HCT116 (cell line): Measurements from ENCODE around the gene PEF1. TPM values are rescaled to one million over a fixed set of nuclear protein-coding genes. Genes with fewer than 3 reads are reported as not detected.

Source experiments
- ATAC-seq: fragments of 200-7000 bp; cut with Tn5 transposase; 2 replicates; pipeline ENCODE4 v1.9.1; 2020; ENCODE audit warnings: mild to moderate bottlenecking, moderate library complexity
- BruUV-seq: library from RNA; stranded (reverse); fragments of 400-500 nt; replicated peaks from 2 replicates; lab custom pipeline; 2021; lab: Mats Ljungman, UMichigan
- CTCF ChIA-PET: fragments of 300-600 bp; sonication (Branson Sonifier 250); formaldehyde crosslinking; loops from one replicate; lab custom pipeline; 2021; ENCODE audit warnings: antibody characterized with exemption; lab: Charles Lee
- POLR2A ChIA-PET: fragments of 300-600, 350-600 bp; sonication (Branson Sonifier 250); formaldehyde crosslinking; loops from one replicate; lab custom pipeline; 2021; ENCODE audit warnings: antibody characterized with exemption; lab: Charles Lee
- RAD21 ChIA-PET, 2 experiments: fragments of 300-600 bp; sonication (Branson Sonifier 250); formaldehyde crosslinking; loops; one replicate each; lab custom pipeline; 2023; ENCODE audit warnings: low total read pairs in 2 of 2; ENCODE audit not compliant: uncharacterized antibody in 2 of 2, unreplicated experiment in 2 of 2, low non-redundant PET in 1 of 2; lab: Charles Lee
- DNase-seq: peaks from one replicate; pipeline ENCODE4 v3.0.0-alpha.2; 2010; ENCODE audit warnings: low read depth, low spot score
- H2AFZ ChIP-seq: fragments of 200-600 bp; shearing (Covaris generic), sonication (generic); 2 replicates; pipeline ENCODE4 v1.6.1; 2017; ENCODE audit warnings: low read depth, mixed run types, mixed read lengths, antibody characterized with exemption, low read length; ENCODE audit not compliant: poor library complexity, severe bottlenecking
- H3K27ac ChIP-seq: 2 replicates; pipeline ENCODE4 v1.5.1; 2012; ENCODE audit warnings: low read depth, low read length
- H3K27me3 ChIP-seq: fragments of 200-600 bp; sonication (generic); 2 replicates; pipeline ENCODE4 v1.6.1; 2016; ENCODE audit warnings: mixed run types, low read length, mixed read lengths; ENCODE audit not compliant: insufficient read depth
- H3K36me3 ChIP-seq, 2 experiments: fragments of 200-500 bp in 1 of 2; fragments of 200-600 bp in 1 of 2; sonication (Bioruptor generic) in 1 of 2; sonication (generic) in 1 of 2; 2 replicates each; pipeline versions ENCODE4 v1.5.1 to v1.6.1; 2014 to 2016; ENCODE audit warnings: low read length in 2 of 2, inconsistent platforms in 1 of 2, mixed read lengths in 1 of 2, mixed run types in 1 of 2; ENCODE audit not compliant: insufficient read depth in 2 of 2, control insufficient read depth in 1 of 2
- H3K4me1 ChIP-seq, 2 experiments: fragments of 200-600 bp in 1 of 2; sonication (generic) in 1 of 2; 2 replicates each; pipeline versions ENCODE4 v1.5.1 to v1.6.1; 2012 to 2017; ENCODE audit warnings: low read length in 2 of 2, inconsistent platforms in 1 of 2, mild to moderate bottlenecking in 1 of 2, mixed read lengths in 1 of 2, mixed run types in 1 of 2, moderate library complexity in 1 of 2; ENCODE audit not compliant: insufficient read depth in 2 of 2, control insufficient read depth in 1 of 2
- H3K4me2 ChIP-seq: fragments of 200-600 bp; sonication (generic); 2 replicates; pipeline ENCODE4 v1.6.1; 2017; ENCODE audit warnings: mixed run types, low read length, mixed read lengths
- H3K4me3 ChIP-seq, 2 experiments: fragments of 200-600 bp in 1 of 2; sonication (generic) in 1 of 2; replicated peaks in 1 of 2; 2 replicates each; pipeline ENCODE4 v1.5.1; 2011 to 2016; ENCODE audit warnings: low read length in 2 of 2, control low read depth in 1 of 2, low read depth in 1 of 2, mild to moderate bottlenecking in 1 of 2, mixed read lengths in 1 of 2, mixed run types in 1 of 2
- H3K79me2 ChIP-seq: fragments of 200-600 bp; sonication (generic); 2 replicates; pipeline ENCODE4 v1.6.1; 2017; ENCODE audit warnings: mild to moderate bottlenecking, mixed run types, low read length, moderate library complexity, mixed read lengths; ENCODE audit not compliant: insufficient read depth
- H3K9ac ChIP-seq: fragments of 200-600 bp; sonication (generic); 2 replicates; pipeline ENCODE4 v1.6.1; 2016; ENCODE audit warnings: low read length, mixed read lengths
- H3K9me2 ChIP-seq: fragments of 200-600 bp; sonication (generic), shearing (Covaris generic); 2 replicates; pipeline ENCODE4 v1.6.1; 2017; ENCODE audit warnings: mixed run types, mild to moderate bottlenecking, moderate library complexity; ENCODE audit not compliant: insufficient read depth
- H3K9me3 ChIP-seq, 2 experiments: fragments of 200-500 bp in 1 of 2; fragments of 200-600 bp in 1 of 2; sonication (Bioruptor generic) in 1 of 2; sonication (generic) in 1 of 2; 2 replicates each; pipeline ENCODE4 v1.6.1; 2014 to 2017; ENCODE audit warnings: low read length in 2 of 2, mixed read lengths in 2 of 2, inconsistent platforms in 1 of 2, low read depth in 1 of 2, mild to moderate bottlenecking in 1 of 2, mixed run types in 1 of 2, moderate library complexity in 1 of 2; ENCODE audit not compliant: control insufficient read depth in 1 of 2, insufficient read depth in 1 of 2
- H4K20me1 ChIP-seq: fragments of 200-600 bp; sonication (generic), shearing (Covaris generic); 2 replicates; pipeline ENCODE4 v1.6.1; 2017; ENCODE audit warnings: mixed run types, mild to moderate bottlenecking, moderate library complexity; ENCODE audit not compliant: insufficient read depth
- CBX3 ChIP-seq: IDR thresholded peaks from 2 replicates; pipeline ENCODE4 v1.6.1; 2012; ENCODE audit warnings: low read depth
- CEBPB ChIP-seq: IDR thresholded peaks from 2 replicates; pipeline ENCODE4 v1.6.1; 2012; ENCODE audit warnings: low read depth
- CTCF ChIP-seq, 3 experiments: fragments of 200-600 bp in 1 of 3; sonication (generic) in 1 of 3; IDR thresholded peaks in 2 of 3; conservative IDR thresholded peaks in 1 of 3; 2 replicates each; pipeline ENCODE4 v1.5.1; 2012 to 2017; ENCODE audit warnings: low read depth in 2 of 3, low read length in 2 of 3, antibody characterized with exemption in 1 of 3, borderline replicate concordance in 1 of 3, control low read depth in 1 of 3, mild to moderate bottlenecking in 1 of 3, mixed read lengths in 1 of 3, mixed run types in 1 of 3, moderate library complexity in 1 of 3; ENCODE audit not compliant: insufficient read depth in 1 of 3
- ELF1 ChIP-seq: IDR thresholded peaks from 2 replicates; pipeline ENCODE4 v1.6.1; 2012; ENCODE audit warnings: low read depth, borderline replicate concordance
- EZH2 ChIP-seq: fragments of 200-600 bp; sonication (generic); IDR thresholded peaks from 2 replicates; pipeline ENCODE4 v1.6.1; 2017; ENCODE audit warnings: antibody characterized with exemption, mixed run types
- EZH2phosphoT487 ChIP-seq: fragments of 200-600 bp; IDR thresholded peaks from 2 replicates; pipeline ENCODE4 v1.6.1; 2018; ENCODE audit warnings: antibody characterized with exemption, borderline replicate concordance
- JUND ChIP-seq: IDR thresholded peaks from 2 replicates; pipeline ENCODE4 v1.6.1; 2012
- POLR2A ChIP-seq: IDR thresholded peaks from 2 replicates; pipeline ENCODE4 v1.7.0; 2011; ENCODE audit warnings: borderline replicate concordance; ENCODE audit not compliant: insufficient read depth, insufficient read length; ENCODE audit errors: extremely low read depth
- POLR2AphosphoS5 ChIP-seq: IDR thresholded peaks from 2 replicates; pipeline ENCODE4 v1.6.1; 2011; ENCODE audit warnings: mild to moderate bottlenecking, low read depth, low read length, moderate library complexity
- RAD21 ChIP-seq: IDR thresholded peaks from 2 replicates; pipeline ENCODE4 v1.6.1; 2012; ENCODE audit warnings: low read depth, mild to moderate bottlenecking
- SIN3A ChIP-seq: IDR thresholded peaks from 2 replicates; pipeline ENCODE4 v1.6.1; 2012; ENCODE audit warnings: low read depth
- SRF ChIP-seq: IDR thresholded peaks from 2 replicates; pipeline ENCODE4 v1.6.1; 2012; ENCODE audit warnings: low read depth
- ZNF274 ChIP-seq: fragments of 200-500 bp; sonication (Bioruptor generic); IDR thresholded peaks from 2 replicates; pipeline ENCODE4 v1.6.1; 2014; ENCODE audit warnings: mild to moderate bottlenecking, low read depth, low read length, inconsistent platforms
- intact Hi-C: fragments of 100-400 bp; cut with micrococcal nuclease; formaldehyde crosslinking; loops from 2 replicates; pipeline ENCODE4 v1.10.0; 2022
- total RNA-seq: library from RNA; stranded (reverse); gene quantifications from one replicate; pipeline ENCODE4 v1.2.1, GENCODE V29; 2021; ENCODE audit not compliant: unreplicated experiment
- TF ChIP-seq, protein P1 (sequence below): IDR thresholded peaks from 2 replicates; pipeline ENCODE4 v1.6.1; 2012; ENCODE audit warnings: low read depth
- TF ChIP-seq, protein P2 (sequence below): IDR thresholded peaks from 2 replicates; pipeline ENCODE4 v1.6.1; 2012
- TF ChIP-seq, protein P3 (sequence below): IDR thresholded peaks from 2 replicates; pipeline ENCODE4 v1.6.1; 2012
- TF ChIP-seq, protein P4 (sequence below): IDR thresholded peaks from 2 replicates; pipeline ENCODE4 v1.6.1; 2011; ENCODE audit warnings: mild to moderate bottlenecking, low read length, moderate library complexity; ENCODE audit not compliant: insufficient replicate concordance; ENCODE audit errors: extremely low read depth

The PEF1 gene
- total RNA-seq, 1 experiment from 2014 or later = 37.6 TPM

GRCh38 chr1:31657972-31658510 lies 13.4 kb upstream of the PEF1 start:
- Histone ChIP-seq H3K4me2 (no peak overlapping the region), H3K36me3 (no peaks in the 10 kb centered on the region), H3K9ac (no peak overlapping the region), H3K4me3 (no peak overlapping the region), H3K27ac (no peak overlapping the region), H3K4me1 (no peaks in the 10 kb centered on the region), H4K20me1 (no peaks in the 10 kb centered on the region), H3K9me3 (no peaks in the 10 kb centered on the region), H3K9me2 (no peaks in the 10 kb centered on the region), H2AFZ (no peak overlapping the region), H3K79me2 (no peaks in the 10 kb centered on the region), H3K27me3 (no peaks in the 10 kb centered on the region)
- ChIA-PET CTCF (no interaction called here), RAD21 (no interaction called here), POLR2A (no interaction called here)
- ATAC-seq = no peak
- DNase-seq = no peak
- TF ChIP-seq ELF1 (no peak), ZNF274 (no peak), RAD21 (no peak), CEBPB (no peak), POLR2A (no peak), EZH2phosphoT487 (no peak), POLR2AphosphoS5 (no peak), CTCF (IDR thresholded peaks at IDR 0.05 in 2 of 3, conservative IDR thresholded peaks at IDR 0.05 in 1 of 3; ENCODE audit: borderline replicate concordance in 1 of 3, insufficient read depth in 1 of 3, low read depth in 2 of 3, low read length in 2 of 3) (no peak), SIN3A (no peak), JUND (no peak), CBX3 (no peak), SRF (no peak), EZH2 (no peak)
- TF ChIP-seq, protein P1, sequence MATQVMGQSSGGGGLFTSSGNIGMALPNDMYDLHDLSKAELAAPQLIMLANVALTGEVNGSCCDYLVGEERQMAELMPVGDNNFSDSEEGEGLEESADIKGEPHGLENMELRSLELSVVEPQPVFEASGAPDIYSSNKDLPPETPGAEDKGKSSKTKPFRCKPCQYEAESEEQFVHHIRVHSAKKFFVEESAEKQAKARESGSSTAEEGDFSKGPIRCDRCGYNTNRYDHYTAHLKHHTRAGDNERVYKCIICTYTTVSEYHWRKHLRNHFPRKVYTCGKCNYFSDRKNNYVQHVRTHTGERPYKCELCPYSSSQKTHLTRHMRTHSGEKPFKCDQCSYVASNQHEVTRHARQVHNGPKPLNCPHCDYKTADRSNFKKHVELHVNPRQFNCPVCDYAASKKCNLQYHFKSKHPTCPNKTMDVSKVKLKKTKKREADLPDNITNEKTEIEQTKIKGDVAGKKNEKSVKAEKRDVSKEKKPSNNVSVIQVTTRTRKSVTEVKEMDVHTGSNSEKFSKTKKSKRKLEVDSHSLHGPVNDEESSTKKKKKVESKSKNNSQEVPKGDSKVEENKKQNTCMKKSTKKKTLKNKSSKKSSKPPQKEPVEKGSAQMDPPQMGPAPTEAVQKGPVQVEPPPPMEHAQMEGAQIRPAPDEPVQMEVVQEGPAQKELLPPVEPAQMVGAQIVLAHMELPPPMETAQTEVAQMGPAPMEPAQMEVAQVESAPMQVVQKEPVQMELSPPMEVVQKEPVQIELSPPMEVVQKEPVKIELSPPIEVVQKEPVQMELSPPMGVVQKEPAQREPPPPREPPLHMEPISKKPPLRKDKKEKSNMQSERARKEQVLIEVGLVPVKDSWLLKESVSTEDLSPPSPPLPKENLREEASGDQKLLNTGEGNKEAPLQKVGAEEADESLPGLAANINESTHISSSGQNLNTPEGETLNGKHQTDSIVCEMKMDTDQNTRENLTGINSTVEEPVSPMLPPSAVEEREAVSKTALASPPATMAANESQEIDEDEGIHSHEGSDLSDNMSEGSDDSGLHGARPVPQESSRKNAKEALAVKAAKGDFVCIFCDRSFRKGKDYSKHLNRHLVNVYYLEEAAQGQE = no peak
- TF ChIP-seq, protein P2, sequence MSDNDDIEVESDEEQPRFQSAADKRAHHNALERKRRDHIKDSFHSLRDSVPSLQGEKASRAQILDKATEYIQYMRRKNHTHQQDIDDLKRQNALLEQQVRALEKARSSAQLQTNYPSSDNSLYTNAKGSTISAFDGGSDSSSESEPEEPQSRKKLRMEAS = no peak
- TF ChIP-seq, protein P3, sequence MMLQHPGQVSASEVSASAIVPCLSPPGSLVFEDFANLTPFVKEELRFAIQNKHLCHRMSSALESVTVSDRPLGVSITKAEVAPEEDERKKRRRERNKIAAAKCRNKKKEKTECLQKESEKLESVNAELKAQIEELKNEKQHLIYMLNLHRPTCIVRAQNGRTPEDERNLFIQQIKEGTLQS = no peak
- TF ChIP-seq, protein P4, sequence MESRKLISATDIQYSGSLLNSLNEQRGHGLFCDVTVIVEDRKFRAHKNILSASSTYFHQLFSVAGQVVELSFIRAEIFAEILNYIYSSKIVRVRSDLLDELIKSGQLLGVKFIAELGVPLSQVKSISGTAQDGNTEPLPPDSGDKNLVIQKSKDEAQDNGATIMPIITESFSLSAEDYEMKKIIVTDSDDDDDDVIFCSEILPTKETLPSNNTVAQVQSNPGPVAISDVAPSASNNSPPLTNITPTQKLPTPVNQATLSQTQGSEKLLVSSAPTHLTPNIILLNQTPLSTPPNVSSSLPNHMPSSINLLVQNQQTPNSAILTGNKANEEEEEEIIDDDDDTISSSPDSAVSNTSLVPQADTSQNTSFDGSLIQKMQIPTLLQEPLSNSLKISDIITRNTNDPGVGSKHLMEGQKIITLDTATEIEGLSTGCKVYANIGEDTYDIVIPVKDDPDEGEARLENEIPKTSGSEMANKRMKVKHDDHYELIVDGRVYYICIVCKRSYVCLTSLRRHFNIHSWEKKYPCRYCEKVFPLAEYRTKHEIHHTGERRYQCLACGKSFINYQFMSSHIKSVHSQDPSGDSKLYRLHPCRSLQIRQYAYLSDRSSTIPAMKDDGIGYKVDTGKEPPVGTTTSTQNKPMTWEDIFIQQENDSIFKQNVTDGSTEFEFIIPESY = no peak
- no TSS peak for BruUV-seq
- intact Hi-C loops = no loop called here
